NB4 (cell line): ENCODE results near the gene TACC3.
A peak's percentile ranks its signal among the peaks of the same experiment; 100 is the strongest.

Source experiments
- DNase-seq: peaks from one replicate; pipeline ENCODE4 v3.0.0; 2010; ENCODE audit warnings: low read depth
- H3K4me3 ChIP-seq: one replicate; pipeline ENCODE4 v1.5.1; 2011; ENCODE audit warnings: mild to moderate bottlenecking, low read depth, low read length, moderate library complexity
- MYC ChIP-seq: IDR thresholded peaks from 2 replicates; pipeline ENCODE4 v1.6.1; 2011; ENCODE audit warnings: low read depth, low read length
- POLR2A ChIP-seq: IDR thresholded peaks from 2 replicates; pipeline ENCODE4 v1.6.1; 2011; ENCODE audit warnings: mild to moderate bottlenecking; ENCODE audit not compliant: insufficient read length; ENCODE audit errors: extremely low read depth
- TF ChIP-seq, protein P1 (sequence below): IDR thresholded peaks from one replicate; pipeline ENCODE4 v1.5.1; 2012; ENCODE audit warnings: low read depth, low read length
- TF ChIP-seq, protein P2 (sequence below): IDR thresholded peaks from 2 replicates; pipeline ENCODE4 v1.6.1; 2011; ENCODE audit warnings: low read depth, low read length

TACC3 gene

DNA sequence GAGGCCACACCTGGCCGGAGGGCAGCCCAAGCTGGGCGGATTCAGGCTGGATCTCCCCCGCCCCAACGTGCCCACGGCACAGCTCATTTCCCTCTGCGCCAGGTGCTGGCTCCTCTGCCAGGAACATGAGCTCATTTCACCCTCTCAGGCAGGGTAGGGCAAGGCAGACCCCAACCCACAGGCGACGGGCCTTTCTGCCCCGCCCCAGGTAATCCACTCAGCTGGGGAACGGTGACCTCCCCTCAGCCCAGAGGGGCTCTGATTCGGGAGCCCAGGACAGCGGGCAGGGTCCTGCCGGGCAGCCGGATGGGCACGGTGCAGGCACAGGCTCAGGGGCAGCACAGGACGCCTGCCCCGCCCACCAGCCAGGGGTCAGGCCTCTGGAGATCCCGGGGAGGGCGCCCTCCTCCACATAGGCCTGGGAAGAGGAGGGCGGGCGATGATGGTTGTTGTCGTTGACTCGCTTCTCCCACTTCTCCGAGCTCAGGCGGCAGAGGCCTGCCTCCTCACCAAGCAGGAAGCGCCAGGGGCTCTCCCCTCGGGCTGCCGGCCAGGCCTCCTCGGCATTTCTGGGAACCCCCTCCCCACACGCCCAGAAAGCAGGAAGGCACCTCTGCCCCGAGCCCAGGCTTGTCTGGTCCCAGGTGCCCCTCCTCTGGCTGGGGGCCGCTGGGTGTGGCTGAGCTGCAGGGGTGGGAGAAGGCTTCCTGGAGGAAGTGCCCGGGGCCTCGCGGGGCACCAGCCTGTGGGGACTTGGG is 31.1 kb downstream of the TACC3 start:
- peak; percentile 77 for DNase-seq
- H3K4me3 ChIP-seq = no peak overlapping the region
- TF ChIP-seq MYC = no peak
- TF ChIP-seq, protein P1, sequence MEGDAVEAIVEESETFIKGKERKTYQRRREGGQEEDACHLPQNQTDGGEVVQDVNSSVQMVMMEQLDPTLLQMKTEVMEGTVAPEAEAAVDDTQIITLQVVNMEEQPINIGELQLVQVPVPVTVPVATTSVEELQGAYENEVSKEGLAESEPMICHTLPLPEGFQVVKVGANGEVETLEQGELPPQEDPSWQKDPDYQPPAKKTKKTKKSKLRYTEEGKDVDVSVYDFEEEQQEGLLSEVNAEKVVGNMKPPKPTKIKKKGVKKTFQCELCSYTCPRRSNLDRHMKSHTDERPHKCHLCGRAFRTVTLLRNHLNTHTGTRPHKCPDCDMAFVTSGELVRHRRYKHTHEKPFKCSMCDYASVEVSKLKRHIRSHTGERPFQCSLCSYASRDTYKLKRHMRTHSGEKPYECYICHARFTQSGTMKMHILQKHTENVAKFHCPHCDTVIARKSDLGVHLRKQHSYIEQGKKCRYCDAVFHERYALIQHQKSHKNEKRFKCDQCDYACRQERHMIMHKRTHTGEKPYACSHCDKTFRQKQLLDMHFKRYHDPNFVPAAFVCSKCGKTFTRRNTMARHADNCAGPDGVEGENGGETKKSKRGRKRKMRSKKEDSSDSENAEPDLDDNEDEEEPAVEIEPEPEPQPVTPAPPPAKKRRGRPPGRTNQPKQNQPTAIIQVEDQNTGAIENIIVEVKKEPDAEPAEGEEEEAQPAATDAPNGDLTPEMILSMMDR = peak; percentile 3

DNA sequence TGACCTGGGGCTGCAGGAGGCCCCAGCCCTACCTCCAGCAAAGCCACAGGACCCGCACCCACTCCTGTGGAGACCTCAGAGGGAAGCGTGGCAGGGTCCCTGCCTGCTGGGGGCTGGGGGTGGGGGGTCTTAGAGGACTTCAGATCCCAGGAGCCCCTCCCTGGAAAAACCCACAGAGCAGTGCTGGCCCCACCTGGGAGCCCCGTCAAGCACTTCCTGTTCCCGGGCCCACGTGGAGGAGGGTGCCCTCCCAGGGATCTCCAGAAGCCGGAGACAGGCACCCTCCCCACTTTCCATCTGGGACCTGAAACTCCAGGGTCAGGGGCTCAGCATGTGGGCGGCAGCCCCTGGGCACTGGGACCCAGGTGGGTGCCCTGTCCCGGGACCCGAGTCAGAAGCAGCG is 32.0 kb downstream of the TACC3 start:
- no peak overlapping the region for H3K4me3 ChIP-seq
- no peak for TF ChIP-seq POLR2A
- TF ChIP-seq, protein P1 = no peak
- TF ChIP-seq, protein P2, sequence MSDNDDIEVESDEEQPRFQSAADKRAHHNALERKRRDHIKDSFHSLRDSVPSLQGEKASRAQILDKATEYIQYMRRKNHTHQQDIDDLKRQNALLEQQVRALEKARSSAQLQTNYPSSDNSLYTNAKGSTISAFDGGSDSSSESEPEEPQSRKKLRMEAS = no peak; the same call in 1 of the 2 replicates
- DNase-seq = no peak

DNA sequence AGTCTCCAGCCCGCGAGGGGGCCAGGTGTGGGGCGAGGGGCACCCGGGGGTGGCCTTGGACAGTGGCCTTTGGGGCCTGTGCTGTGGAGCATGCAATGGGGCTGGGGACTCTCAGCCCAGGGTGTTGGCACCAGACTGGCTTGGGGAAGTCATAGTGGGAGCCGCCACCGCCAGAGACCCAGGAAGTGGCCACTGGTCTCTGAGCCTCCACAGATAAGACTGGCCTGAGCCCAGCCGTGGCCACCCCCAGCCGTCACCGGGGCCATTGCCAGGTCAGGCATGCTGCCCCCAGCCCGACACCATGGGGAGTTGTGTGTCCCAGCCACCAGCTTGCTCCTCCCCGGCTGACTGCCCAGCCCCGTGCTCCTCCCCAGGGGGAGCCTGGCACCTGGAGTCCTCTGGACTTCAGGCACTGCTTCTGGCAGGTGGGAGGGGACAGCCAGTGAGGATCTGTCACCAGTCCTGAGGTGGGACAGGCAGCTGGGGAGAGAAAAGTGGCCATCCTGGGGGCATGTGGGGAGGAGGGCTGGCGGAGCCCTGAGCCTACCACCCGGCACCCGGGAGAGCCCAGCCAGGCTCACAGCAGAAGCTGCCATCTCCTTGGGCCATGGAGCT is 32.5 kb downstream of the TACC3 start:
- TF ChIP-seq, protein P2 = 0 out of 2 replicates have a peak, but pooled peaks have one; percentile 36
- no peak for TF ChIP-seq POLR2A
- DNase-seq = peak; percentile 47
- H3K4me3 ChIP-seq = no peak overlapping the region

DNA sequence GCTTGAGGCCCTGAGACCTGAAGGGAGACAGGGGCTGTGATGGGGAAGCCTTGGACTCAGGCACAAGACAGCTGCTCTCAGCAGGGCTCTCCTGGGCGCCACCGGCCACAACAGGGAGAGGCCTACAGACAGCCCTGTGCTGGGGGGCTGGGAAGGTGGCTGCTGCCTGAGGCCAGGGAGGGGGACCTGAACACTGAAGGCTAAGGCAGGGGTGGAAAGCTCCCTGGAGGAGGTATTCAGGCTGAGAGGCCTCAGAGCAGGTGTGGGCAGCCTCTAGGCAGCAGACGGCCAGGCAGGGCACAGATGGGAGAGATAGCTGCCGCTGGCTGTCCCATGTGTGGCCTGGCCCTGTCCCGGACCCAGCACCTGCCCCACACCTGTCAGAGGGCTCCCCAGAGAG is 33.0 kb downstream of the TACC3 start:
- no peak overlapping the region for H3K4me3 ChIP-seq
- TF ChIP-seq, protein P1 = no peak
- TF ChIP-seq MYC = peak; percentile 46; the same call in 1 of the 2 replicates
- DNase-seq = peak; percentile 61

DNA sequence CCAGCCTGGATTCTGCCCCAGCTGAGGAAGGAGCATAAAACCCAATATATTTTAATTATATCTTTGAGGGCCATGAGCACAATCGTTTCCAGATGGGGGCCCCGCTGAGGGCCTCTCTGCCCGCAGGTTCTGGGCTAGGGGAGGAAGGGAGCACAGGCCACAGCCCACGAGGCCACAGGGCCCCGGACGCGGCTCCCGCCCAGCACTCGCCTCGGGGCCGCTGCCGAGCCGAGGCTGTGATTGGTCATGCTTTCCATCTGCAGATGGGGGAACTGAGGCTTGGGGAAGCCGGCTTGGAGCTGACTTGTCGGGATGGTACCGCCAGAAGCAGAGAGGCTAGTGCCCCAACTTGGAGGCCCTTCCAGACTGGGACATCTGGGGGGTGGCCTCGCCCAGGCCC is 34.0 kb downstream of the TACC3 start:
- TF ChIP-seq, protein P1 = no peak
- no peak for TF ChIP-seq MYC
- no peak for DNase-seq

DNA sequence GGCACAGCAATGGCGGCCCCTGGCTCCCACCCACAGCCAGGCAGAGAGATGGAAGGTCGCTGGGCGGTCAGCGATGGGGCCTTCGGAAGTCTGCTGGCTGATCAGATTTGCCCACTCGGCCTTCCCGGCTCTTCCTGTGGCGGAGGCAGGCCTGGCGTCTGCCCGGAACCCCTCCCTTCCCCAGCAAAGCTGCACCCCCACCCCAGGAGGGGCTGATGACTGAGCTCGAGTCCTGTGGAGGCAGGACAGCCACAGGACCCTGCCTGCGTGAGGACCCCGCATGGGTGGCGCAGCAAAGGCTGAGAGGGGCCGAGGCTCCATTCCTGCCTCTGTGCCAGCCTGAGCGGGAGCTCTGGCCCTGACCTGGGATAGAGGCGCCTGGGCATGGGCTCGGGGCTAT is 34.8 kb downstream of the TACC3 start:
- no peak overlapping the region for H3K4me3 ChIP-seq
- TF ChIP-seq, protein P1 = no peak
- TF ChIP-seq MYC (no peak), POLR2A (no peak)
- TF ChIP-seq, protein P2 = no peak
- no peak for DNase-seq

More for the DNA sequence above, 34.0 kb downstream of the TACC3 start:
- no peak overlapping the region for H3K4me3 ChIP-seq
